Mesendoderm (in vitro differentiated cells): ENCODE measurements around the gene NCKAP5L.

ENCODE experiments used
- DNase-seq: peaks from one replicate; pipeline ENCODE4 v3.0.0; 2013
- H2AK5ac ChIP-seq: 2 replicates; pipeline ENCODE4 v1.6.1; 2013; ENCODE audit warnings: low read length, inconsistent platforms
- H2BK120ac ChIP-seq: 2 replicates; pipeline ENCODE4 v1.6.1; 2013; ENCODE audit warnings: low read depth, mild to moderate bottlenecking, low read length, moderate library complexity, mixed read lengths
- H2BK15ac ChIP-seq: replicated peaks from 2 replicates; pipeline ENCODE4 v1.6.1; 2013; ENCODE audit warnings: low read depth, mild to moderate bottlenecking, moderate library complexity
- H2BK5ac ChIP-seq: 2 replicates; pipeline ENCODE4 v1.6.1; 2013; ENCODE audit warnings: low read length, inconsistent platforms
- H3K18ac ChIP-seq: 2 replicates; pipeline ENCODE4 v1.6.1; 2013; ENCODE audit warnings: mild to moderate bottlenecking, low read length, mixed read lengths
- H3K23ac ChIP-seq: one replicate; pipeline ENCODE4 v1.6.1; 2013; ENCODE audit warnings: low read length
- H3K27ac ChIP-seq: 2 replicates; pipeline ENCODE4 v1.5.1; 2013; ENCODE audit warnings: low read depth, mild to moderate bottlenecking, inconsistent platforms, low read length, moderate library complexity
- H3K27me3 ChIP-seq: 2 replicates; pipeline ENCODE4 v1.6.1; 2013; ENCODE audit warnings: low read length, control low read depth, mild to moderate bottlenecking, inconsistent platforms; ENCODE audit not compliant: insufficient read depth, poor library complexity
- H3K36me3 ChIP-seq: 2 replicates; pipeline ENCODE4 v1.6.1; 2013; ENCODE audit warnings: low read length, inconsistent platforms; ENCODE audit not compliant: control insufficient read depth, insufficient read depth
- H3K4ac ChIP-seq: one replicate; pipeline ENCODE4 v1.6.1; 2013; ENCODE audit warnings: low read depth, mild to moderate bottlenecking, low read length, moderate library complexity
- H3K4me1 ChIP-seq: 2 replicates; pipeline ENCODE4 v1.6.1; 2013; ENCODE audit warnings: low read depth, low read length, inconsistent platforms; ENCODE audit not compliant: control insufficient read depth
- H3K4me2 ChIP-seq: 2 replicates; pipeline ENCODE4 v1.6.1; 2013; ENCODE audit warnings: low read length
- H3K4me3 ChIP-seq: 2 replicates; pipeline ENCODE4 v1.5.1; 2013; ENCODE audit warnings: mild to moderate bottlenecking, low read length
- H3K56ac ChIP-seq: one replicate; pipeline ENCODE4 v1.6.1; 2013; ENCODE audit warnings: low read length
- H3K79me1 ChIP-seq: 2 replicates; pipeline ENCODE4 v1.6.1; 2013; ENCODE audit warnings: low read length, inconsistent platforms
- H3K79me2 ChIP-seq: 2 replicates; pipeline ENCODE4 v1.6.1; 2013; ENCODE audit warnings: mild to moderate bottlenecking, low read length; ENCODE audit not compliant: control insufficient read depth, insufficient read depth
- H3K9ac ChIP-seq: 2 replicates; pipeline ENCODE4 v1.6.1; 2013; ENCODE audit warnings: low read length, inconsistent platforms
- H4K5ac ChIP-seq: one replicate; pipeline ENCODE4 v1.6.1; 2013; ENCODE audit warnings: low read length
- H4K8ac ChIP-seq: one replicate; pipeline ENCODE4 v1.6.1; 2013; ENCODE audit warnings: low read depth, mild to moderate bottlenecking, control low read depth, low read length, moderate library complexity
- WGBS: extraction: QIAGEN DNeasy Blood & Tissue Kit; methylation state at CpG from one replicate; pipeline ENCODE4 v1.1.7; 2013; ENCODE audit warnings: low lambda C conversion rate, missing lambda C conversion rate; ENCODE audit not compliant: insufficient coverage; ENCODE audit errors: extremely low coverage; 5-methylcytosine and 5-hydroxymethylcytosine counted together

The NCKAP5L gene

DNA sequence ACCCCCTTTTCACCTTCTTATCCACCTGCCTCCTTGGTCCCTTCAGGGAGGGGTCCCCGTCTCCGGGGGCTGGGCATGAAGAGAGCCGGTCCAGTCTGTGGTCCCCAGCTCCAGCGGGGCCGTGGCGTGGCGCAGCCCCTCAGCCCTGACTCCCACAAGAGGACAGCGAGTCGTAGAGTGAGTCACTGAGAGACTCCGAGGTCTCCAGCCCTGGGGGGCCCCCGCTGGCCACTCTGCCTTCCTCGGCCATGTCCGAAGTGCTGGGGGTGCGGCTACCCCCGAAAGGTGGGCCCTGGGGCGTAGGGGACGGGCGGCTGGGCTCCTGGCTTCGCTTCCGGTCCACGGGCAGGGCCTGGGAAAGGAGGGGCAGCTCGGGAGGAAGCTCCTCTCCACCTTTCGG lies 36.5 kb downstream of the NCKAP5L start:
- Histone ChIP-seq H2BK15ac (no peak overlapping the region), H4K8ac (no peak overlapping the region), H2BK120ac (no peak overlapping the region), H3K27me3 (no peaks in the 10 kb centered on the region), H3K4me1 (no peaks in the 10 kb centered on the region), H3K79me2 (no peaks in the 10 kb centered on the region), H2BK5ac (no peak overlapping the region), H3K27ac (no peak overlapping the region), H3K18ac (no peak overlapping the region), H4K5ac (no peak overlapping the region), H3K4me3 (no peak overlapping the region), H3K4ac (no peak overlapping the region), H3K23ac (no peak overlapping the region), H3K36me3 (no peaks in the 10 kb centered on the region), H2AK5ac (no peak overlapping the region), H3K9ac (no peak overlapping the region), H3K56ac (no peak overlapping the region), H3K79me1 (no peaks in the 10 kb centered on the region), H3K4me2 (no peak overlapping the region)
- no CpG with 5 or more reads among the region's 23 CpGs for WGBS
- DNase-seq: no peak

DNA sequence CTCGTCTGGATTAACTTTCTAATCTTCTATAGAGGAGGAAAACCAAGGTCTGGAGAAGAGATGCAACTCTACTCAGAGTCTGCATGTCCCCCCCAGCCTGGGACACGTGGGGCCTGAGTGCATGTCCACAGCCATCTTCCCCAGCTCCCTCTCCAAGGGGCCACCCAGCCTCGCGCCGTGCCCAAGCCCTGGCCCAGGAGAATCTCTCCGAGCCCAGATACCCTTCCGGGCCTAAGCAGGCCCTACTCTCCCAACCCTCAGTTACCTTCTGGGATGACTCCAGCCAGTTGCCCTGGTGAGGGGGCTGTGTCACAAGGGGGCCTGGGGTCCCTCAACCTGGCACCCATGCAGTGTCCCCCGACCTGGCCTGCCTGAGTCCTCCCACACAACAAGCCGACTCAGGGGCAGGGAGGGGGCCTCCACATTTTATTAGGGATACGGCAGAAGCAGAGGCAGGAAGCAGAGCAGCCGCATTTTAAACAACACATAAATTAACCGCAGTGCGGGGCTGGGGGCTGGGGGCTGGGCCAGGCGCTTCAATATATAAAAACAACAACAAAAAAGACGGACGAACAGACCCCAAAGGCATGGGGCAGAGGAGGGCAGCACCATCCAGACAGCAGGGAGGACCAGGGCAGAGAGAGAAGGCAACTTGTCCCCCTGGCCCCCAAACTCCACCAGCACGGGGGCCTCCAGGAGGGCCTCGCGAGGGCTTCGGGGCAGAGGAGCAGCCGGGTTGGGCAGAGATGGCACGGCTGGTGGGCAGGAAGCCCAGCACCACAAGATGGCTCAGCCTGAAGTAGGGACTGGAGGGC lies 37.3 kb downstream of the NCKAP5L start:
- Histone ChIP-seq H3K9ac (no peak overlapping the region), H3K79me1 (no peaks in the 10 kb centered on the region), H3K36me3 (no peaks in the 10 kb centered on the region), H2BK15ac (no peak overlapping the region), H3K4ac (no peak overlapping the region), H3K4me3 (no peak overlapping the region), H3K56ac (peak overlapping the region; percentile 25), H4K8ac (no peak overlapping the region), H2BK5ac (no peak overlapping the region), H3K18ac (no peak overlapping the region), H3K27ac (no peak overlapping the region), H2BK120ac (no peak overlapping the region), H4K5ac (no peak overlapping the region), H3K4me1 (no peaks in the 10 kb centered on the region), H3K23ac (no peak overlapping the region), H3K27me3 (no peaks in the 10 kb centered on the region), H3K4me2 (no peak overlapping the region), H3K79me2 (no peaks in the 10 kb centered on the region), H2AK5ac (no peak overlapping the region)
- DNase-seq: no peak
- no CpG with 5 or more reads among the region's 22 CpGs for WGBS

DNA sequence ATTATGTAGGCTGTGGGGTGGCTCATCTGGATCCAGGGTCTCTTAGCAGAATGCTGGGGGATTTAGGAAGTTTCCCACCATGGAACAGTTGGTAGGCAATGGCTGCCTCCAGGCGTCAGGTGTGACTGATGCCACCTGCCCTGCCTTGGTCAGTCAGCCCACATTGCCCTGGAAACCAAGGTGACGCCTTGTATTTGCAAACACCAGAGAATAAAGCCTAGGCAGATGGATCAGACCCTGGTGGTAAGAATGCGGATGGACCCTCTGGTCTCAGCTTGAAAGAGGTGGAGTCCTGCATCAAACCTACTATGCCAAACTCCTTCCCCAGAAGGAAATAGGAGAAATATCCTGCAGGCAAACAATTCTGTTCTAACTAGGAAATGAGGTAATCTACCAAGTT lies 38.2 kb downstream of the NCKAP5L start:
- Histone ChIP-seq H3K27ac (no peak overlapping the region), H2AK5ac (no peak overlapping the region), H3K4me1 (no peaks in the 10 kb centered on the region)

DNA sequence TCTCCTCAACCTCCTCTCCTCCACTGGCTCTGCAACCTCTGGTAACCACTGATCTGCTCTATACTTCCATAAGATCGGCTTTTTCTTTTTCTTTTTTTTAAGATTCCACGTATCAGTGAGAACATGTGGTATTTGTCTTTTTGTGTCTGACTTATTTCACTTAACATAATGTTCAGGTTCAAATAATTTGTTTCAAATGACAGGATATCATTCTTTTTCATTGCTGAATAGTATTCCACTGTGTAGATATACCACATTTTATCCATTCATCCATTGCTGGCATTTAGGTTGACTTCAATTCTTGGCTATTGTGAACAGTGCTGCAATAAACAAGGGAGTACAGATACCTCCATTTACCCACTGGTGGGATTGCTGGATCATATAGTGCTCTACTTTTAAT lies 40.5 kb downstream of the NCKAP5L start:
- H3K18ac ChIP-seq: no peak overlapping the region
- H3K27ac ChIP-seq: no peak overlapping the region
- no peak overlapping the region for H3K23ac ChIP-seq
- no peaks in the 10 kb centered on the region for H3K79me1 ChIP-seq
- H3K36me3 ChIP-seq: no peaks in the 10 kb centered on the region
- no peak overlapping the region for H2BK120ac ChIP-seq
- no peak overlapping the region for H2BK15ac ChIP-seq
- no peak overlapping the region for H3K4me3 ChIP-seq
- H2BK5ac ChIP-seq: no peak overlapping the region
- no peak overlapping the region for H3K4ac ChIP-seq
- no peaks in the 10 kb centered on the region for H3K27me3 ChIP-seq
- H3K4me2 ChIP-seq: no peak overlapping the region
- no peak overlapping the region for H2AK5ac ChIP-seq
- no peak overlapping the region for H4K8ac ChIP-seq
- no peak overlapping the region for H3K56ac ChIP-seq
- H3K79me2 ChIP-seq: no peaks in the 10 kb centered on the region
- H3K4me1 ChIP-seq: no peaks in the 10 kb centered on the region
- WGBS: no CpG with 5 or more reads among the region's 2 CpGs
- H3K9ac ChIP-seq: no peak overlapping the region
- no peak overlapping the region for H4K5ac ChIP-seq
- DNase-seq: no peak

More for the DNA sequence above, 38.2 kb downstream of the NCKAP5L start:
- no peak overlapping the region for H2BK15ac ChIP-seq
- no peak overlapping the region for H3K56ac ChIP-seq
- no peaks in the 10 kb centered on the region for H3K79me2 ChIP-seq
- no peak overlapping the region for H4K5ac ChIP-seq
- no peak overlapping the region for H2BK120ac ChIP-seq
- H3K4me2 ChIP-seq: no peak overlapping the region
- H3K36me3 ChIP-seq: no peaks in the 10 kb centered on the region
- no peaks in the 10 kb centered on the region for H3K79me1 ChIP-seq
- H2BK5ac ChIP-seq: no peak overlapping the region
- H3K4ac ChIP-seq: no peak overlapping the region
- H3K23ac ChIP-seq: no peak overlapping the region
- H3K18ac ChIP-seq: no peak overlapping the region
- H3K27me3 ChIP-seq: no peaks in the 10 kb centered on the region
- H3K4me3 ChIP-seq: no peak overlapping the region
- no peak overlapping the region for H3K9ac ChIP-seq
- WGBS: no CpG with 5 or more reads among the region's 3 CpGs
- DNase-seq: peak; percentile 94
- H4K8ac ChIP-seq: no peak overlapping the region

DNA sequence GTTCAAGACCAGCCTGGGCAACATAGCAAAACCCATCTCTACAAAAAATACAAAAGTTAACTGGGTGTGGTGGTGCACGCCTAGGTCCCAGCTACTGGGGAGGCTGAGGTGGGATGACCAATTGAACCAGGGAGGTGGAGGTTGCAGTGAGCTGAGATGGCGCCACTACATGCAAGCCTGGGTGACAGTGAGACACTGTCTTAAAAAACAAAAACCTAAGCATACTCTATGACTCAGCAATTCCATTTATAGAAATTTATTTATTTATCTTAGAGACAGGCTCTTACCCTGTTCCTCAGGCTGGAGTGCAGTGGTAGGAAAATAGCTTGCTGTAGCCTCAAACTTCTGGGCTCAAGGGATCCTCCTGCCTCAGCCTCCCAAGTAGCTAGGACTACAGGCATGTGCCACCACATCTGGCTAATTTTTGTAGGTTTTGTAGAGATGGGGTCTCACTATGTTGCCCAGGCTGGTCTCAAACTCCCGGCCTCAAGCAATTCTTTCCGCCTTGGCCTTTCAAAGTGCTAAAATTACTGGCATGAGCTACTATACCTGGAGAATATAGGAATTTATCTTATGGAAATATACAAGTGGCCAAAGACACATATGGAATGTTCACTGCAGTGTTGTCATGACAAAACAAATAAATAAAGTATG lies 43.3 kb downstream of the NCKAP5L start:
- no peaks in the 10 kb centered on the region for H3K36me3 ChIP-seq
- no peak overlapping the region for H2BK5ac ChIP-seq
- no peak overlapping the region for H4K8ac ChIP-seq
- no peak overlapping the region for H3K9ac ChIP-seq
- no peak overlapping the region for H3K4me3 ChIP-seq
- no peak overlapping the region for H3K27ac ChIP-seq
- no peak overlapping the region for H2BK15ac ChIP-seq
- no peak overlapping the region for H4K5ac ChIP-seq
- no peak overlapping the region for H2BK120ac ChIP-seq
- no peak overlapping the region for H3K4me2 ChIP-seq
- no peak overlapping the region for H2AK5ac ChIP-seq
- WGBS: no CpG with 5 or more reads among the region's 4 CpGs
- H3K4ac ChIP-seq: no peak overlapping the region
- no peaks in the 10 kb centered on the region for H3K79me1 ChIP-seq
- H3K23ac ChIP-seq: no peak overlapping the region
- H3K56ac ChIP-seq: no peak overlapping the region
- H3K4me1 ChIP-seq: no peaks in the 10 kb centered on the region
- H3K27me3 ChIP-seq: no peaks in the 10 kb centered on the region
- H3K79me2 ChIP-seq: no peaks in the 10 kb centered on the region
- no peak for DNase-seq
- no peak overlapping the region for H3K18ac ChIP-seq
